H1 (cell line): ENCODE measurements around the gene MRPL17. TPM values are rescaled to one million over a fixed set of nuclear protein-coding genes. Genes with fewer than 3 reads are reported as not detected.

Experiments
- CTCF ChIA-PET: fragments of 300-600 bp; sonication (Branson Sonifier 250); formaldehyde crosslinking; loops from one replicate; lab custom pipeline; 2021; ENCODE audit not compliant: partially characterized antibody; lab: Charles Lee
- POLR2A ChIA-PET: fragments of 300-600 bp; sonication (Branson Sonifier 250); formaldehyde crosslinking; loops from one replicate; lab custom pipeline; 2021; ENCODE audit warnings: inconsistent platforms; ENCODE audit not compliant: partially characterized antibody; lab: Charles Lee
- DNase-seq, 2 experiments: peaks; one replicate each; pipeline versions ENCODE4 v3.0.0 to v3.0.0-alpha.2; 2010 to 2022; ENCODE audit warnings: low spot score in 2 of 2, low read depth in 1 of 2, mixed read lengths in 1 of 2
- FAIRE-seq: peaks from 2 replicates; lab custom pipeline; 2011; peaks lifted over from hg19 to GRCh38; lab: Jason Lieb, UNC
- H2AFZ ChIP-seq: 2 replicates; pipeline ENCODE4 v1.8.1; 2012; ENCODE audit warnings: low read length, inconsistent platforms
- H2AK5ac ChIP-seq: 2 replicates; pipeline ENCODE4 v1.6.1; 2013; ENCODE audit warnings: low read depth, low read length
- H2BK120ac ChIP-seq: replicated peaks from 2 replicates; pipeline ENCODE3; 2013; ENCODE audit warnings: low read depth, low read length, inconsistent platforms
- H2BK12ac ChIP-seq: 2 replicates; pipeline ENCODE4 v1.6.1; 2013; ENCODE audit warnings: low read depth, low read length
- H2BK15ac ChIP-seq: 2 replicates; pipeline ENCODE4 v1.6.1; 2013; ENCODE audit warnings: low read length
- H2BK20ac ChIP-seq: 2 replicates; pipeline ENCODE4 v1.6.1; 2013; ENCODE audit warnings: low read length
- H2BK5ac ChIP-seq: 2 replicates; pipeline ENCODE4 v1.6.1; 2013; ENCODE audit warnings: low read depth, low read length
- H3K14ac ChIP-seq: 2 replicates; pipeline ENCODE4 v1.6.1; 2013; ENCODE audit warnings: inconsistent platforms; ENCODE audit not compliant: insufficient read length
- H3K18ac ChIP-seq: 2 replicates; pipeline ENCODE4 v1.6.1; 2013; ENCODE audit warnings: low read length; ENCODE audit errors: extremely low read depth
- H3K23ac ChIP-seq: 2 replicates; pipeline ENCODE4 v1.6.1; 2013; ENCODE audit warnings: inconsistent platforms; ENCODE audit not compliant: insufficient read length
- H3K23me2 ChIP-seq: 2 replicates; pipeline ENCODE4 v1.6.1; 2013; ENCODE audit warnings: low read depth, low read length
- H3K27ac ChIP-seq: 2 replicates; pipeline ENCODE4 v1.6.1; 2011; ENCODE audit warnings: low read depth, low read length, inconsistent platforms
- H3K27me3 ChIP-seq, 4 experiments: replicated peaks in 1 of 4; 1 replicate in 1 of 4; 2 replicates in 3 of 4; pipeline versions ENCODE4 v1.6.1 to v1.8.1; 2011 to 2013; ENCODE audit warnings: low read length in 3 of 4, mild to moderate bottlenecking in 3 of 4, inconsistent platforms in 2 of 4, mixed read lengths in 2 of 4, moderate library complexity in 1 of 4; ENCODE audit not compliant: control insufficient read depth in 3 of 4, insufficient read depth in 3 of 4; ENCODE audit errors: extremely low read depth in 1 of 4
- H3K36me3 ChIP-seq, 4 experiments: 2 replicates each; pipeline versions ENCODE4 v1.6.1 to v1.8.1; 2011 to 2013; ENCODE audit warnings: mild to moderate bottlenecking in 4 of 4, low read length in 3 of 4, moderate library complexity in 2 of 4, control low read depth in 1 of 4, inconsistent platforms in 1 of 4; ENCODE audit not compliant: insufficient read depth in 4 of 4, control insufficient read depth in 2 of 4
- H3K4ac ChIP-seq: replicated peaks from 2 replicates; pipeline ENCODE3; 2013; ENCODE audit warnings: low read length, low read depth, mixed read lengths, inconsistent platforms; ENCODE audit not compliant: insufficient read length
- H3K4me1 ChIP-seq, 4 experiments: replicated peaks in 1 of 4; 1 replicate in 1 of 4; 2 replicates in 3 of 4; pipeline versions ENCODE4 v1.6.1 to v1.8.1; 2011 to 2013; ENCODE audit warnings: low read length in 3 of 4, inconsistent platforms in 2 of 4, mixed read lengths in 1 of 4; ENCODE audit not compliant: insufficient read depth in 4 of 4, control insufficient read depth in 3 of 4
- H3K4me2 ChIP-seq, 2 experiments: 2 replicates each; pipeline versions ENCODE4 v1.6.1 to v1.8.1; 2011 to 2013; ENCODE audit warnings: low read depth in 2 of 2, low read length in 2 of 2, control low read depth in 1 of 2, inconsistent platforms in 1 of 2, mild to moderate bottlenecking in 1 of 2; ENCODE audit not compliant: insufficient read depth in 1 of 2
- H3K4me3 ChIP-seq, 4 experiments: fragments of 200-600, 300-600 bp in 1 of 4; sonication (generic), shearing (Covaris generic), sonication (Bioruptor Twin) in 1 of 4; 2 replicates each; pipeline versions ENCODE4 v1.5.1 to v1.8.1; 2011 to 2016; ENCODE audit warnings: low read length in 4 of 4, low read depth in 3 of 4, control low read depth in 2 of 4, inconsistent platforms in 2 of 4, mild to moderate bottlenecking in 2 of 4, mixed read lengths in 1 of 4, moderate library complexity in 1 of 4; ENCODE audit not compliant: insufficient read depth in 2 of 4; ENCODE audit errors: extremely low read depth in 1 of 4
- H3K56ac ChIP-seq: replicated peaks from 2 replicates; pipeline ENCODE3; 2013; ENCODE audit warnings: low read depth, mild to moderate bottlenecking, mixed read lengths, low read length, inconsistent platforms; ENCODE audit not compliant: insufficient read length
- H3K79me1 ChIP-seq: 2 replicates; pipeline ENCODE4 v1.6.1; 2013; ENCODE audit warnings: low read depth, low read length, control low read depth
- H3K79me2 ChIP-seq, 2 experiments: 2 replicates each; pipeline versions ENCODE4 v1.6.1 to v1.8.1; 2012 to 2013; ENCODE audit warnings: low read length in 2 of 2, mild to moderate bottlenecking in 2 of 2, inconsistent platforms in 1 of 2; ENCODE audit not compliant: insufficient read depth in 2 of 2, control insufficient read depth in 1 of 2
- H3K9ac ChIP-seq, 4 experiments: replicated peaks in 1 of 4; 1 replicate in 1 of 4; 2 replicates in 3 of 4; pipeline versions ENCODE4 v1.6.1 to v1.8.1; 2011 to 2013; ENCODE audit warnings: low read depth in 3 of 4, low read length in 3 of 4, control low read depth in 2 of 4, mild to moderate bottlenecking in 2 of 4, moderate library complexity in 2 of 4, inconsistent platforms in 1 of 4; ENCODE audit errors: extremely low read depth in 1 of 4
- H3K9me3 ChIP-seq, 2 experiments: 2 replicates each; pipeline versions ENCODE4 v1.6.1 to v1.8.1; 2012 to 2013; ENCODE audit warnings: mild to moderate bottlenecking in 2 of 2, moderate library complexity in 2 of 2, control low read depth in 1 of 2, inconsistent platforms in 1 of 2, low read depth in 1 of 2, low read length in 1 of 2, mixed read lengths in 1 of 2; ENCODE audit not compliant: insufficient read depth in 2 of 2
- H4K20me1 ChIP-seq, 2 experiments: replicated peaks in 1 of 2; 2 replicates each; pipeline versions ENCODE3 to v1.8.1; 2011 to 2013; ENCODE audit warnings: inconsistent platforms in 2 of 2, low read length in 2 of 2, mild to moderate bottlenecking in 1 of 2; ENCODE audit not compliant: insufficient read depth in 2 of 2, control insufficient read depth in 1 of 2
- H4K5ac ChIP-seq: 2 replicates; pipeline ENCODE4 v1.6.1; 2013; ENCODE audit warnings: low read length, low read depth, mixed read lengths, inconsistent platforms; ENCODE audit not compliant: insufficient read length
- H4K8ac ChIP-seq: 2 replicates; pipeline ENCODE4 v1.8.0; 2013; ENCODE audit warnings: mild to moderate bottlenecking, moderate library complexity, low read length, inconsistent platforms; ENCODE audit not compliant: insufficient read depth; ENCODE audit errors: extremely low read depth
- H4K91ac ChIP-seq: replicated peaks from 2 replicates; pipeline ENCODE3; 2013; ENCODE audit warnings: low read length, mixed read lengths, inconsistent platforms; ENCODE audit not compliant: insufficient read length
- GABPA ChIP-seq: IDR thresholded peaks from 2 replicates; pipeline ENCODE4 v1.6.1; 2011; ENCODE audit warnings: mild to moderate bottlenecking, low read length, moderate library complexity, borderline replicate concordance; ENCODE audit not compliant: insufficient read depth
- MAFK ChIP-seq: IDR thresholded peaks from 2 replicates; pipeline ENCODE4 v1.6.1; 2012; ENCODE audit warnings: low read depth, mild to moderate bottlenecking, improper control_type of control experiment, low read length
- SIN3A ChIP-seq, 2 experiments: IDR thresholded peaks in 1 of 2; conservative IDR thresholded peaks in 1 of 2; 2 replicates each; pipeline ENCODE4 v1.6.1; 2011 to 2012; ENCODE audit warnings: low read length in 2 of 2, improper control_type of control experiment in 1 of 2, low read depth in 1 of 2, mild to moderate bottlenecking in 1 of 2
- WGBS, 2 experiments: shearing (Covaris generic) in 1 of 2; methylation state at CpG; one replicate each; pipeline versions ENCODE4 v1.1.6 to v1.1.7; 2013 to 2015; ENCODE audit warnings: low lambda C conversion rate in 2 of 2, mixed read lengths in 2 of 2, inconsistent platforms in 1 of 2, low coverage in 1 of 2, missing lambda C conversion rate in 1 of 2; ENCODE audit not compliant: insufficient replicate concordance in 2 of 2, insufficient coverage in 1 of 2, insufficient read length in 1 of 2; ENCODE audit errors: extremely low coverage in 1 of 2, missing lambda C conversion rate in 1 of 2; 5-methylcytosine and 5-hydroxymethylcytosine counted together
- polyA plus RNA-seq, 7 experiments: library from polyadenylated mRNA; depleted of rRNA in 3 of 7; stranded (reverse) in 5 of 7; unstranded in 2 of 7; fragments of >200 nt in 5 of 7; fragments of 200-250 nt in 2 of 7; gene quantifications; 1 replicate in 5 of 7; 2 replicates in 1 of 7; 4 replicates in 1 of 7; pipeline versions ENCODE4 v1.2.1 to v1.2.3, GENCODE V29; 2011 to 2013; ENCODE audit warnings: missing spikeins in 2 of 7, mixed read lengths in 2 of 7
- total RNA-seq: library from RNA; stranded (reverse); fragmentation: NEBNext Ultra II Directional; extraction: Animal tissue kit (Norgen Biotek cat#: 25700); gene quantifications from 2 replicates; pipeline ENCODE4 v1.2.1, GENCODE V29; 2021

The MRPL17 gene
- total and polyA plus RNA-seq, 2 of the 8 experiments (the other 6 are each of a cell fraction or from before 2014, with no cell fraction given): 55.7 to 70.5 TPM

GRCh38 chr11:6670202-6670830 lies 12.8 kb downstream of the MRPL17 start:
- no peak overlapping the region for H2BK20ac ChIP-seq
- no peak overlapping the region for H3K23ac ChIP-seq
- H4K5ac ChIP-seq: no peak overlapping the region
- no peak overlapping the region for H3K4me2 ChIP-seq
- no peak overlapping the region for H2BK120ac ChIP-seq
- H3K18ac ChIP-seq: no peak overlapping the region
- H4K20me1 ChIP-seq: no peaks in the 10 kb centered on the region
- H2BK12ac ChIP-seq: no peak overlapping the region
- DNase-seq (no peak), FAIRE-seq (no peak)
- H3K4ac ChIP-seq: no peak overlapping the region
- no peaks in the 10 kb centered on the region for H3K4me1 ChIP-seq
- no peak overlapping the region for H2BK15ac ChIP-seq
- H2BK5ac ChIP-seq: no peak overlapping the region
- H2AK5ac ChIP-seq: no peak overlapping the region
- no peak overlapping the region for H3K27ac ChIP-seq
- no peaks in the 10 kb centered on the region for H3K9me3 ChIP-seq
- H3K36me3 ChIP-seq: no peaks in the 10 kb centered on the region
- no peaks in the 10 kb centered on the region for H3K79me1 ChIP-seq
- H3K14ac ChIP-seq: no peak overlapping the region
- H3K9ac ChIP-seq: no peak overlapping the region
- WGBS, 2 experiments: 75% methylated on average over 6 of the region's 6 CpGs; no CpG with 5 or more reads in 1 of the 2 experiments
- H2AFZ ChIP-seq: no peak overlapping the region
- H3K27me3 ChIP-seq: no peaks in the 10 kb centered on the region
- no peaks in the 10 kb centered on the region for H3K79me2 ChIP-seq
- H3K56ac ChIP-seq: no peak overlapping the region
- no peak overlapping the region for H4K8ac ChIP-seq
- no peaks in the 10 kb centered on the region; the same call in 1 of the 2 replicates for H3K23me2 ChIP-seq
- H3K4me3 ChIP-seq: no peak overlapping the region
- CTCF ChIA-PET: interaction anchor here (0.5 to 0.9 kb wide), 2 partner anchors 49 to 57 kb away, joined by 3 to 5 read pairs; no protein-coding TSS in a partner anchor
- POLR2A ChIA-PET: interaction anchor here (1.3 to 3.4 kb wide), 3 partner anchors 9 to 11 kb away, joined by 3 to 32 read pairs (median 6); partner anchors contain the start of gene MRPL17
- no peak overlapping the region for H4K91ac ChIP-seq
- TF ChIP-seq SIN3A (conservative IDR thresholded peaks at IDR 0.05 in 1 of 2, IDR thresholded peaks at IDR 0.05 in 1 of 2; ENCODE audit: low read depth in 1 of 2, low read length in 2 of 2) (no peak), MAFK (no peak), GABPA (no peak)
